Measurements from ENCODE around the gene LHX3.

GRCh38 chr9:136154943-136155342, 50.0 kb downstream of the LHX3 start:
- TF ChIP-seq TAF1 (IDR thresholded peaks at IDR 0.05; ENCODE audit: low read depth) (no peak), RAD21 (IDR thresholded peaks at IDR 0.05; ENCODE audit: low read depth) (no peak), EP300 (IDR thresholded peaks at IDR 0.05; ENCODE audit: borderline replicate concordance) (no peak), YY1 (IDR thresholded peaks at IDR 0.05; ENCODE audit: low read depth) (no peak), USF1 (IDR thresholded peaks at IDR 0.05) (no peak), FOXM1 (IDR thresholded peaks at IDR 0.05; ENCODE audit: borderline replicate concordance, low read depth) (no peak), EGR1 (IDR thresholded peaks at IDR 0.05) (no peak), CEBPB (IDR thresholded peaks at IDR 0.05) (no peak), TCF12 (IDR thresholded peaks at IDR 0.05; ENCODE audit: low read depth) (no peak), CREB1 (IDR thresholded peaks at IDR 0.05; ENCODE audit: low read depth) (no peak)

Measured in Ishikawa (cell line).